GM21390 (cell line): ENCODE data around the gene MGME1.

Experiments
- ATAC-seq: cut with Tn5 transposase; IDR thresholded peaks from one replicate; pipeline ENCODE4 v1.9.1; 2021; ENCODE audit not compliant: unreplicated experiment

The MGME1 gene, protein sequence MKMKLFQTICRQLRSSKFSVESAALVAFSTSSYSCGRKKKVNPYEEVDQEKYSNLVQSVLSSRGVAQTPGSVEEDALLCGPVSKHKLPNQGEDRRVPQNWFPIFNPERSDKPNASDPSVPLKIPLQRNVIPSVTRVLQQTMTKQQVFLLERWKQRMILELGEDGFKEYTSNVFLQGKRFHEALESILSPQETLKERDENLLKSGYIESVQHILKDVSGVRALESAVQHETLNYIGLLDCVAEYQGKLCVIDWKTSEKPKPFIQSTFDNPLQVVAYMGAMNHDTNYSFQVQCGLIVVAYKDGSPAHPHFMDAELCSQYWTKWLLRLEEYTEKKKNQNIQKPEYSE

DNA sequence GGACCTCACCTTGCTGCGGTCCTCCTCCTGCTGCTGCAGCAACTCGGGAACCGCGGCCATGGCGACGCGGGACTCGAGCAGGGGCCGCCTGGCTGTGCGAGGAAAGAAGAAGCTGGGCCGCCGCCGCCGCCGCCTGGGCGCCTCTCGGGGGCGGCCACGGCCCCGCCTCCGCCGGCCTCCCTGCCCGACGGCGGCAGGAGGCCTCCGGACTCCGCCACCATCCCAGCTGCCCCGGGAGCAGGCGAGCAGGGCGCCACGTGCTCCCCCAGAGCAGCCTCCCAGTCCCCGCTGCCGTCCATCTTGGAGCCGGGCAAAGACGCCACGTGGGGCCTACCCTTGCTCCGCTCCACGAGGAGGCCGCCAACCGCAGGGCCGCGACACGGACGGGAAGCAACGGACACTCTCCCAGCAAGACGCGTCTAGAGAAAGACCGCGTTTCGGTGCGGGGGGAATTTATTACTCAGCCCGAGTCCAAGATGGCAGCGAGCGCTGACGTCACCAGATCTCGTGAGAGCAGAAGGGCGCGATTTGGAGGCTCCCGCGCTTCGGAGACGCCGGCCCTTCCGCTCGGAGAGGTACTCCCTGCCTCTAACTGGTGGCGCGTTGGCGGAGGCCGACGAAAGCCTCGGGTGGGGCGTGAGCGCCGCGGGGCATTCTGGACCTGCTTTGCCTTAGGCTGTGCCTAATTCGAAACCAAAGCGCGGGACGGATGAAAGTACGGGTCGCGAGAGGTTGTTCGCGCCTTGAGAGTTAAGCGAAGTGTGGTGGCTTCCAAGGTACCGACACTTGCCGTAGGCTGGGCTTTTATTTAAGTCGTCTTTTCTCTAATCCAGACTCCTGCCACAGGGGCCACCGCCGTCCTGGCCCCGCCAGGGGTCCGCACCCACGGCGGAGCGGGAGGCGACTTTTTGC, at the start of gene MGME1, which contains the start of gene SNX5:
MGME1 (plus strand) TSS at position 653 of the 912 bp plus-strand sequence. CDS start 842 bp downstream, outside the sequence.
SNX5 (minus strand) TSS at position 429 of the 912 bp plus-strand sequence; CDS start at position 60, 369 bp downstream.
- peak; percentile 71 for ATAC-seq

DNA sequence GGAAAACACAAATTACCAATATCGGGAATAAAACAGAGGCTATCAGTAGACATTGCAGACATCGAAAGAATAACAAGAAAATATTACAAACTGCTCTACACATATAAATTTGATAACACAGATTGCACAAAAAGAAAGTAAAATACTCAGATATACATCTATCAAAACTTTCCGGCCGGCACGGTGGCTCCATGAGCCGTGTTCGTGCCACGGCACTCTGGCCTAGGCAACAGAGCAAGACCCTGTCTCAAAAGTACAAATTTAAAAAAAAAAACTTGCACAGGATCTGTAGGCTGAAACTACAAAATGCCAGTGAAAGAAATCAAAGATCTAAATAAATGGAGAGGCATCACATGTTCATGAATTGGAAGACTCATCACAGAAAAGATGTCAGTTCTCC, 49.7 kb upstream of the MGME1 start:
- no peak for ATAC-seq

DNA sequence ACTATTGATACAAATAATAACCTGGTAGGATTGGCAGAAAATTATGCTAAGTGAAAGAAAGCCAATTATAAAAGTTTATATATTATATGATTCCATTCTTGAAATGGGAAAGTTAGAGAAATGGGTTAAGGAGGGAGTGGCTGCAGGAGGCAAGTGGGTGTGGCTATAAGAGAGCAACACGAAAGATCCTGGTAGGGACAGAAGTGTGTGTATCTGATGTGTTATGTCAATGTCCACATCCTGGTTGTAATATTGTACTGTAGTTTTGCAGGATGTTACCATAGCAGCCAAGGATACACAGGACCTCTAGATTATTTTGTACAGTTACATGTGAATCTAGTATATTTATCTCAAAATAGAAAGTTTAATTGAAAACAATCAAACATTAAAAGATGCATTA, 47.0 kb upstream of the MGME1 start:
- no peak for ATAC-seq

DNA sequence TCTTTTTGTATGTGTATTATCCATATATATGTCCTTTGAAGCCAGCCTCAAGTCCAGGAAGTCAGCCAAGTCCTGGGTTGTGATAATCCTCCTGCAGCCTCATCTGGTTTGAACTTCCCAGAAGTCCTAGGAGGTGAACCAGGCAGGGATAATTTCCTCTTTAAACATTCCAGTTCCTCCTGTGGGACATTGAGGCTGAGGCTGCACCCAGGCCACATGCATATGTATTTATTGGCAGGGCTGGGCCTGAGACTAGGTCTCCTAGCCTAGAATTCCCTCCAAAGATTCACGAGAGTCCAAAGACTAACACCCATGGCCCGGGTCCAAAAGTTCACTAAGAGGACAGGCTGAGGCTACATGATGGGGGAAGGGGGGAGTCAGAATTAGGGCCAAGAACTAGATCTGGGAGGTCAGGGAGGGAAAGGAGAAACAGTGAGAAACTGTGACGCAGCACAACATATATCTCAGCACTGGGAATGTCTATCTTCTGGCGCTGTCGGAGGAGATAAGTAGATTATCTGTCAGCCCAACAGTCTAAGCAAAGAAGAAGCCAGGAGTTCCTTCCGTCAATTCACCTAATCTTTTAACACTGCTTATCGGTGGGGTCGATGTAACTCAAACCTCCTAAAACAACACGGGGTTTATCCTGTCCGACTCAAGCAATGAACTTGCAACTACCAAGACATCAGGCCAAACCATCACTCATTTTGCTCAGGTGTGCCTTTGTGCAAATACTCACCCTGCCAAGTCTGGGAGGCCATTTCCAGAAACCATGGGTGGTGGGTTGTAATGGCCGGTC, 43.5 kb upstream of the MGME1 start:
- ATAC-seq: no peak

DNA sequence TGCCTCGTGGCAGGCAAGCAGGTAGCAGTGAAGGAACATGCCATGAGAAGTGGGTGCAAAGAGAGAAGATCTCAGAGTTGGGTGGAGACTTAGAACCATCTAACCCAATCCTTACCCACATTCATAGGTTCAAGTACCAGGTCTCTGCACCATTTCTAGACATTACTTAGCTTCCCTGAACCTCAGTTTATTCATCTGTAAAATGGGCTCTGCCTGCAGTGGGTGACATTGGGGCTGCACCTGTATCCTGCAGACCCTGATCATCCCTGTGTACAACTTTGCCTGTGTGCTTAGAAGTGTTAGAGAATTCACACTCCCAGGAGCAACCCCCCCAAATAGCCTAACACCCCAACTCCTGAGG, 42.9 kb upstream of the MGME1 start:
- no peak for ATAC-seq

DNA sequence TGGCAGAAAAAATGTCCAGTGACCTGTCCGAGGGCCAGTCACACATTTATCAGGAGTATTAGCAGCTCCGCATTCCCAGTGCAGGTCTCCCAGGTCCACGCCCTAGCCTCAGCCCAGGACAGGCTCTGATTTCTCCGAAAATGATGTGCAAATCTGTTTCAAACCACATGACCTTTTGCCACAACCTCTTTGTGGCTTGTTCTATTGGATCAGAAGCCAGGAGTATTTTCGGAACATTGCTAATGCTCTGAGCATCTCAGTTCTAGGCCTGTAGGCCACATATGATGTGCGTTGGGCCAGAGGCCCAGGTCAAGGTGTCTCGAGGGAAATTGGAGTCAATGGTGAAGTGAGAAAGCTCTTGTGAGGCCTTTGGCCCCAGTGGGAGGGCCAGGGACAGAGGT, 40.6 kb upstream of the MGME1 start:
- ATAC-seq: no peak

DNA sequence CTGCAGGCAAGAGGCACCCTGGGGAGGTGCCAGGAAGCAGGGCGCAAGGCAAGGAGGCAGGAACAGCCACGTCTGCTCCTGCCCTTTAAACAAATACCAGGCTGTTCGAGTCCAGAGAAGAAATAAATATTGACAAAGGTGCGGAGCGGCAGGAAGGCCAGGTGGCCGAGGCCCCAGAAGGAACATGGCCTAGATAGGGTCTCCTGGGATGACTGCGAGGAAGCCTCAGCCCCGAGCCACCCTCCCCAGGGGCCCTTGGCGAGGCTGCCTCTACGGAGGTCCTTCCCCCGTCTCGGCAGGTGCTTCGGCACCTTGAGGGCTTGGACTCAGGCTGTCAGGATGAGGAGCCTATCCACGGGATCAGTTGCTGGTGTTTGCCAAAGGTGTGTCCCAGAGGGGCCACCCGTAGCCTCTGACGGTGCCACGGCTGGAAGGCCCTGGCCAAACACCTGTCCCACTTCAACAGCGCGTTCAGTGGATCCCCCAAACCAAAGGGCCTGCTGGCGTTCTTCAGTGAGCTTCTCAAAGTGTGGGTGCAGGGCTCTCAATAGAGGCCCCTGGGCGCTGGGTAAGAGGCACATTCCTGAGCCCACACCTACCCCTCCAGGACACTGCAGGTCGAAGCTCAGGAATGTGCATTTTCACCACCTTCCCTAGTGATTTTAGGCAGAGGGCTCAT, 40.0 kb upstream of the MGME1 start:
- ATAC-seq: no peak

DNA sequence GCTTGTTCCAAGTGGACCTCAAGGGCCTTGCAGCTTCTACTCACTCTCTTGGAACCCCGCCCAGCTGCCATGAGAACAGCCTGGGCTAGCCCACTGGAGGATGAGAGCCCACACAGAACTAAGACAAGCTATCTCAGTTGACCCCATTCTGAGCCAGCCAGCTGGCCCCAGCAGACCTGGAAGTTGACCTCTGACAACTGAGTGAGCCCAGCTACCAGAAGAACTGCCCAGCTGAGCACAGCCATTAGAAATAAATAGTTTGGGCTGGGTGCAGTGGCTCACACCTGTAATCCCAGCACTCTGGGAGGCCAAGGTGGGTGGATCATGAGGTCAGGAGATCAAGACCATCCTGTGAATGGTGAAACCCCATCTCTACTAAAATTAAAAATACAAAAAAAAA, 37.3 kb upstream of the MGME1 start:
- no peak for ATAC-seq

DNA sequence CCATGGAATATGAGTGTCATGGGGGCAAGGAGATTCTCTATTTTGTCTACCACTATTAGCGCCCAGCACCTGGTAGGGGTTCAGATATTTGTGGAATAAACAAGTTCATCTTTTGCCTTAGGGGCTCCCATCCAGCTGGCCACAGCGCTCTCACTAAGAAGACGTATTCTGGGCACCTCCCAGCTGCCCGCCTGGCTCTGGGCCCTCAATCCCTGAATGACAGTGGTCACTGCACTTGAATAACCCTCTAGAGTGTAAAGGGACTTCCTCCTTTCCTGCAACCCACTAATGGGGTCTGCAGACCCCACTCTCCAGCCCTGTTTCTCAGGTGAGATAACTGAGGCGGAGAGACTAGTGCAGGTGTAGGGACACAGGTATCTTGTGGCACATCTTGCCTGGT, 36.4 kb upstream of the MGME1 start:
- ATAC-seq: no peak

DNA sequence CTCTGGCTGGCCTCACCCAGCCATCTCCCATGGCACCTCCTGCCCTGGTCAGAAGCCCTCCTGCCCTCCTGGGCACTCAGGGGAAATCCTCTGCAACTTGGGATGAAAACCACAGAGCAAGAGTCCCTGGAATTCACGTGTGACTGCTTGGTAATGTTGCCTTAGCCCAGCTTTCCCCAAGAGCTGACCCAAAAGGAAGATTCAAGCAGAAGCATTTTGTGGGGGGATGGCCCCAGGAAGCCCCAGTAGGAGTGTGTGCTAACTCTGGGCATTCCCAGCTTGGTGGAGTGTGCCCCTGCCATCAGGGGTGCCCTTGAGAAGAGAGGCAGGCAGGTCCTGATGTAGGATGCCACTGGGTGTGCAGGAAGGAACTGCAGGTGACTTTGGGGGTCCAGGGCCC, 35.7 kb upstream of the MGME1 start:
- no peak for ATAC-seq

DNA sequence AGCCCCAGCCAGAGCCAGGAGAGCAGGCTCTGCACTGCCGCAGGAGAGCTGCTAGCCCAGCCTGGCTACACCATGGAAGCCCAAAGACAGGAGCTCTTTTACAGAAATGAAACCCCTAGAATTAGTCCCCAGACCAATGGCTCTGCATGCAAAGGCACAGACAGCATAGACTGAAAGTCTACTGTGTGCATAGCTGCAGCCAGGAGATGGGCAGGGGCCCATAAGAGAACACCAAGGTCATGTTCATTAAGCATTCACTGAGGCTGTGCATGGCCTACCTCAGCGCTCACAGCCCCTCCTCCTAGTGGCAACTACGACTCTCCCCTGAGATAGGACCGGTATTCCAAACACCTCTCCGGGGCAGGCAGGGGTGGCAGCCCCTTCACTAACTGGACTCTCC, 35.1 kb upstream of the MGME1 start:
- no peak for ATAC-seq

DNA sequence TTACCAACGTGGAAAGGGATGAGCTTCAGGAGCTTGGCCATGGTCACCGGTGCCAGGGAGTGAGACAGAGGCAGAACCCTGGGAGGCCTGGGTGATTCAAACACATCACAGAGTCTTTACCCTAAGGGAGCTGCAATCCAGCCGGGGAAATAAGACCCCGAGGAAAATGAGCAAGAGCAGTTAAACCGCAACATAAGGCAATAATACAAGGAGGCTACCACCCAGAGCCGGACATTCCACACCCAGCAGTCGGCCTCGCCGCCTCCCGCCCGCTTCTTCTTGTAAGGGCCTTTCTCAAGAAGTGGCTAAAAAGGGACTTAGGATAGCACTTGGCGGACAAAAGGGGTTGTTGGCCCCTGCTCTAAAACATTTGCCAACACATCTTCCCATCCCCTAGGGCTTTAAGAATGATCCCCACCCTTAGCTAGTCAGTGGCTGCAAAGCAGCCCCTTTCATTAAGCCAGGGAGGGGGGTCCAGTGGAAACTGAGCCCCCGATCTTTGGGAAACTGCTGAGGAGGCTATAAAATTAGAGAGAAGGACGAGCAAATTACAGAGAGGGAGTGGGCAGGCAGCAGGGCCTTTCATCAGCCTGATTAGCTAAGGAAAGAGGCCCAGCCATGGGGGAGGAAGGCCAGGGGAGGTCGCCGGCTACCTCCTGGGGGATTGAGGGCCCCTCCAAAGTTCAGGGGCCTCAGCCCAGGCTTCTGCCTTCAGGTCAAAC, 34.5 kb upstream of the MGME1 start:
- no peak for ATAC-seq

DNA sequence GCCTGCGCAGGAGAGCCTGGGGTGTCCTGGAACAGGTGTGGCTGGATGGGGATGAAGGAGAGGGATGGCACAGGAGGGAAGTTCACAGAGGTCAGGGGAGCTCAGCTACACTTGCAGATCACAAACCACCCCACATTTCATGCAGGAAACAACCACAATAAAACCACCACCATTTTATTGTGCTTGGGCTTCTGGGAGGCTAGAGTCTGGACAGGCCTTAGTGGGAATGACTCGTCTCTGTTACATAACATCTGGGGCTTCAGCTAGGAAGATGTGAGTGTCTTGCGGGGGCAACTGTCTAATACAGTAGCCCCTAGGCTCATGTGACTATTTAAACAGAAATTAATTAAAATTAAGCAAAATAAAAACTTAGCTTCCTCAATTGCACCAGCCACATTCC, 33.6 kb upstream of the MGME1 start:
- no peak for ATAC-seq

DNA sequence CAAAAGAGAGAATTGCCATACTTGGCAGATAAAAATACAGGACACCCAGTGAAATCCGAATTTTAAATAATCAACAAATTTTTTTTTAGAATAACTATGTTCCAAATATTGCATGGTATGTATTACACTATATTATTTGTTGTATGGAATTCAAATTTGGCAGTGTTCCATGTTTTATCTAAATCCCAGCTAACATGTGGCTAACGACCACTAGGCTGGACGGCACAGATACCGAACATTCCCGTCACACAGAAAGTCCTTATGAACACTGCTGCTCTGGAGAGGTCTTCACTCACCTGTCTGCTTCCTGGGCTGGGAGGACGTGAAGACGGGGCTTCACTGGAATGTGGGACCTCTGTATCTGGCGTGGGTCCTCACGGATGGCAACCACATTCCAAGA, 33.1 kb upstream of the MGME1 start:
- ATAC-seq: no peak

DNA sequence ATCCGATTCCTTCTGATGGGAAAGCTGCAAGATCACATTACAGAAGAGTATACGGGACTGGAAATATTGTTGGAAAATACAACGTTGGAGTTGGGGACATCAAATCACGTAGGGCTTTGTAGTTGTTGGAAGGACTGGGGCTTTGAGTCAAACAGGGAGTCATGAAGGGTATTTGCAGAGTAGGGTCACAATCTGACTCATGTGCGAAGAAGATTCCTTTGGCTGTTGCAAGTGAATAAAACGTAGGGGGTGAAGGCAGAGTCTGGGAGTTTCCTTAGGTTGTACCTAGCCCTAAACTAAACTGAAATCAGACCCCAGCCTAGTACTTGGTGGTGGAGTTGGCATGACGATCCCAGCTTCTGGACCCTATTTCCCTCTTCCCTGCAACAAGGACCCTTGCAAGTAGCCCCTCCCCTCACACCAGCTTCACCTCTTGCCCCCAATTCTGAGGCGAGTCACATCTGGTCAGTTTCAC, 32.5 kb upstream of the MGME1 start:
- ATAC-seq: no peak

DNA sequence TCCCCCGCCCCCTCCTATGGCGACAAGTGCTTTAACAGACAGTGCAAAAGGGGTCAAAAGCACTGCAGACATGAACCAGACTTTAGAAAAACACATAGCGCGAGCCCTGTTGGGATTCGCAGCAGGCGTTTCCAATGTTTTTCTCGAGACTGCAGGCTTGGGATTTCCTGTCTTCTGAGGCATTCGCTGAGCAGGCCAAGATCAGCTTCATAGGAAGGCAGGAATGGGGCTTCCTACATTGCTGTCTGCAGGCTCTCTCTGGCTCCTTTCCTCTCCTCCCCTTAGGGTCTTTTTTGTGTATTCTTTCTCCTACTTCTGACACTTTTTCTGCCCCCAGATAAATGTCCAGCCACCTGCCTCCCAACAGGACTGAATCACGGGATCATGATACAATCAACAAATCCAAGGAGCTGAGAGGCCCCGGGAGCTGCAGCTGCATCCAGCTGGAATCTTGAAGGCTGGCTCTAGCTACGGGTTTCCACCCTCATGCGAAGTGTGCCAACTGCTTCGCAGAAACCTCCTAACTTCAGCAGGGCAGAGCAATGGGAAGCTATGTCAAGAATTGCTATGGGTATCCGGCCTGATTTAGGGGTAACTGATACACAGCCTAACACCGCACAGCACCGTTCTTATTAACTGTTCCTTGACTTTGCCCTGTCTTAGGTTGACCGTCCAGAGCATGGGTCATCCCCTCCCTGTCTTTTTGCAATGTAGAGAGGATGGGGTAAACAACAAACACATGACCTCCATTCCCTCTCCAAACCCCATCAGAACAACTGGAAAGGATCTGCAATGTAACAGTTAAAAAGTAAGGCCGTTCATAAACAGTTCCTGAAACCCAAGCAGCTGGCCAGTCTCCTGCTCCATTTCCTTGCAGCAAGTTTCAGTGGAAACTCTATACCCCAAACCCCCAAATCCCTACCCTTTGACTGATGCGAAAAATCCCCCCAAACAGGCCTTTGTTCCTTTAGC, 31.8 kb upstream of the MGME1 start:
- ATAC-seq: no peak

DNA sequence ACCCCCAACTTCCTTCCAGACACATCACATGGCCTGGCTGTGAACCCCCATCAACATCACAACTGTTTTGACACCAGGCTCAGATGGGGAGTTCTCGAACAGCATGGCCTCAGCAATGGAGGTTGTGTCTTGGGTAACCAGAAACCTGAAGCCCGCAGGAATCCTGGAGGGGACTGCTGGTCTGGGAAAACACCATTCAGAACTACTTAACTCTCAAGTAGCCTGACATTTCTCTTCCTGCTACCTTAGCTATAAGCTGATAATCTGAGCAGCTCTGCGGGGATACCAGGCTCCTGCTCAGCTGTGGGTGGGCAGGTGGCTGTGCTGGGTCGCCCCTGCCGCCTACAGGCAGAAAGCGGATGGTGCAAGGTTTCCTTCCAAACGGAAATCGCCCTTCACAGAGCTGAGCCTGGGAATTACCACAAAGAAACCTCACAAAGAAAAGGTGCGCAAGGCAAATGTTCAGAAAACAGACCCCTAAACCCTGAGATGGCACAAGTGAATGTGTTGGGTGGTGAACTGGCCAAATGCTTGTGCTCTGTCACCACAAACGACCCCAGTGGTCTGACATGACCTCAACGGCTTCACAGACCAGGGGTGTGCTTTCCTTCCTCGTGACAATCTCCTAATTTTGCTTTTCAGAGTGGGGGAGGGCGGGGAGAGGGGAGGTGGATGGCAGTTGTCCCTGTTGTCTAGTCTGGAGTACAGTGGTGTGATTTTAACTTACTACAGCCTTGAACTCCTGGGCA, 29.8 kb upstream of the MGME1 start:
- ATAC-seq: peak; percentile 66

DNA sequence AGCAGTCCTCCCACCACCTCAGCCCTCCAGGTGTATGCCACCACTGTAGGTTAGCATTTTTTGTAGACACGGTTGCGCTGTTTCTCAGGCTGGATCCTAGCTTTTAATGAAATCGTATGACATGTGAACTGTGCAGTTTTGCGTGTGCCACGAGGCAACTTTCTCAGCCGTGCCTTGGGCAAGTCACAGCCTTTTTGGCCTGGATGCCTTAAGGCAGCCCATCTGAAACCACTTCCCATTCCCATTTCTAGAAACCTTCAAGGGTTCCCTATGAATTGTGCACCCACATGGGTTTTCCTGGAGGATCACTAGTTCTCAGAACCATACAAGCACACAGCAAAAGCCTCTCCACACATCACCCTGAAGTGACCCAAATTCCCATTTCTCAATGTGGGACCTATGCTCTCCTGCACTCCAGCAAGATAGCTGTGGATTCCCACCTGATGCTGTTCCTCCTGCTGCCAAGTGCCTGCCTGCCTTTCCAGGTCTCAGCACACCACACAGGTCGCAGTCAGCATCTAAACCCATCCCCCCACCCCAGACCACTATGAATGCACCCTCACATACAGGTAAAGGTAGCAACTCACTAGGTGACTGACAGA, 29.1 kb upstream of the MGME1 start:
- ATAC-seq: no peak
